RPMI8226 (cell line): Measurements from ENCODE around the gene E4F1.
"Not testable (repeated sequence)": the region's sequence is repeated elsewhere in the genome, so short reads cannot be mapped to it uniquely, and the experiment has no call there.

Source experiments
- DNase-seq: peaks from one replicate; pipeline ENCODE4 v3.0.0-alpha.2; 2015

Gene E4F1

DNA sequence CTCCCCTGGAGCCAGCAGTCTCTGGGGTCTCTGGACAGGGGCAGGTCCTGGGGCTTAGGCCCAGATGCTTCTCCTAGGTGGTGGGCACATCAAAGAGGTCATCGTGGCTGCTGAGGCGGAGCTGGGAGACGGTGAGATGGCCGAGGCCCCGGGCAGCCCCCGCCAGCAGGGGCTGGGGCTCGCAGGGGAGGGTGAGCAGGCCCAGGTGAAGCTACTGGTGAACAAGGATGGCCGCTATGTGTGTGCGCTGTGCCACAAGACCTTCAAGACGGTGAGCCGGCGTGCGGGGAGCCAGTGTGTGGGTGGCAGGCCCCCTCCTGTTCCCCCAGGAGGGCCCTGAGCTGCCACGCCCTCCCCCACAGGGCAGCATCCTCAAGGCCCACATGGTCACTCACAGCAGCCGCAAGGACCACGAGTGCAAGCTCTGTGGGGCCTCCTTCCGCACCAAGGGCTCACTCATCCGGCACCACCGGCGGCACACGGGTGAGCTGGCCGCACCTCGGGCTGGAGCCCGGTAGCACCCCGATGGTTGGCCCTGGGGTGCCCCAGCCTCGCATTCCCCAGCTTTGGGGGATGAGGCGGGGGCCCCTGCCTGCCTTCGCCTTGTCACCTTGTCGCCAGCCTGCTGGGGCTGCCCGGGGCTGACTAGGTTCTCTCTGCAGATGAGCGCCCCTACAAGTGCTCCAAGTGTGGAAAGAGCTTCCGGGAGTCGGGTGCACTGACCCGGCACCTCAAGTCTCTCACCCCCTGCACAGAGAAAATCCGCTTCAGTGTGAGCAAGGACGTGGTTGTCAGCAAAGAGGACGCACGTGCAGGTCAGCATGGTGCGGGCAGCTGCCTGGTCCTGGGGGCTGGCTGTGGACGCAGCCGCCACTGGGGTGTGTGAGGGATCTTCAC is 9.0 kb downstream of the E4F1 start:
- DNase-seq: no peak

DNA sequence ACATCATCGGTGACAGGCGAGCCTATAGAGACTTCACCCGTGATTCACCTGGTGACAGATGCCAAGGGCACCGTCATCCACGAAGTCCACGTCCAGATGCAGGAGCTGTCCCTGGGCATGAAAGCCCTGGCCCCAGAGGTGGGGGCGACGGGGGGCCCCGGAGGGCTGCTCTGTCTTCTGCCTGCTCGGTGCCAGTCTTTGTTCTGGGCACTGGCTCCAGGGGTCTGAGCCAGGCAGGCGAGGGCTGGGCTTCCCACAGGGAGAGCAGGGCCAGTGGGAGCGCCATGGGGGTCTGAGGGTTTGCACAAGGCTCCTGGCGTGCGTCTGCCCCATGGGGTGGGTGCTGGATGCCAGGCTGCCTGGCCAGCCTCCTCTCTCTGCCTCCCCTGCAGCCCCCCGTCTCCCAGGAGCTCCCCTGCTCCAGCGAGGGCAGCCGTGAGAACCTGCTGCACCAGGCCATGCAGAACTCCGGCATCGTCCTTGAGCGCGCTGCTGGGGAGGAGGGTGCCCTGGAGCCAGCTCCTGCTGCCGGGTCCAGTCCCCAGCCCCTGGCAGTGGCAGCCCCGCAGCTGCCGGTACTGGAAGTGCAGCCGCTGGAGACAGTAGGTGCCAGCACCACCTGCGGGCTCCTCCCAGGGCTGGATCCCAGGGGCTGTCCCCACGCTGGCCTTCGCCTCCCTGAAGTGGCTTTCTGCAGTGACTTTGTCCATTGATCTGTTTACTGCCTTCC is 9.8 kb downstream of the E4F1 start:
- no peak for DNase-seq

- no peak for DNase-seq
Measured at GRCh38 chr16:2233872-2234812, 10.8 kb downstream of the E4F1 start.

GRCh38 chr16:2234813-2235170 is 11.4 kb downstream of the E4F1 start:
- DNase-seq: no peak

- no peak for DNase-seq
Measured at GRCh38 chr16:2235234-2235651, 11.9 kb downstream of the E4F1 start.

GRCh38 chr16:2235695-2236336 is 12.4 kb downstream of the E4F1 start:
- no peak for DNase-seq

- DNase-seq: no peak
Measured at GRCh38 chr16:2236337-2237101, 13.1 kb downstream of the E4F1 start, which contains the start of gene DNASE1L2. DNASE1L2 (plus strand) TSS chr16:2236444; CDS start chr16:2236817, 373 bp downstream.

GRCh38 chr16:2237102-2237482 is 13.7 kb downstream of the E4F1 start:
- DNase-seq: no peak

DNA sequence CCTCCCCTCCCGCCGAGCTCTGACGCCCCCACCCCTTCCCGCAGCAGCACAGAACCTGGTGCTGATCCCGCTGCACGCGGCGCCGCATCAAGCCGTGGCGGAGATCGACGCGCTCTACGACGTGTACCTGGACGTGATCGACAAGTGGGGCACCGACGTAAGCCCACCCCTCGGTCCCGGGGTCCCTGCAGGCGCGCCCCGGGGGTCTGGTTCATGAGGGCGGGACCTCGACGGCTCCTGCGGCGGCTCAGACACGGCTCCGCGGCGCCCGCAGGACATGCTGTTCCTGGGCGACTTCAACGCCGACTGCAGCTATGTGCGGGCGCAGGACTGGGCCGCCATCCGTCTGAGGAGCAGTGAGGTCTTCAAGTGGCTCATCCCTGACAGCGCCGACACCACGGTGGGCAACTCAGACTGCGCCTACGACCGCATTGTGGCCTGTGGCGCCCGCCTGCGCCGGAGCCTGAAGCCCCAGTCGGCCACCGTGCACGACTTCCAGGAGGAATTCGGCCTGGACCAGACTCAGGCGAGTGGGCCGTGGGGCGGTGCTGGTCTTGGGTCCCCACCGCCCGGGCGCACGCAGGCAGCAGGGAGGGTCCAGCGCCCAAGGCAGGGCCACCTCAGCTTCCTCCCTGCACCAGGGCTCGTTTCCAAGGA is 14.2 kb downstream of the E4F1 start:
- DNase-seq: no peak

DNA sequence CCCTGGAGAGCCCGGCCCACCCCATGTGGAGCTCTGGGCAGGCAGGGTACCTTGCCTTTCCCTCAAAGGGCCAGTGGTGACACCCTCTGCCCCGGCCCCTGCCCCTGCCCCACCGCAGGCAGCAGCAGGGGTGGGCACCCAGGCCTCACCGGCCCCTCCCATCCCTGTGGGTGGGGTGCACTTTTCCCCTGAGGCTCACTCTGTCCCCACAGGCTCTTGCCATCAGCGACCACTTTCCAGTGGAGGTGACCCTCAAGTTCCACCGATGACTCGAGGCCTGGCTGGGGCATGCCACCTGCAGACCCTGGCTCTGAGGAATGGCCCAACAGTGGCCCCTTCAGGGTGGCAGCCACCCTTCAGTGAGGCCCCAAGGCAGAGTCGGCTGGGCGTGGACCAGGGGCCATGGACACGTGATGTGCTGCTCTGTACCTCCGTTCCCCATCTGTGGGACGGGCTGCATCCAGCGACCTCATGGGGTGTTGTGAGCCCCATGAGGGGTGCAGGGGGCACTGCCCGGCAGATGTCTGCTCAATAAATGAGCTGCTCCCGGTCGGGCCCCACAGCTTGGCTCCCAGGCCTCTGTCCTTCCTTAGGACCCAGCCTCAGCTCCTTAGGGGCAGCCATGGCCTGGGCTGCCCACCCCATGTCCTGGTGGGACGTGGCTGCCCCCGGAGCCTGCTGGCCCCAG is 14.9 kb downstream of the E4F1 start:
- no peak for DNase-seq

DNA sequence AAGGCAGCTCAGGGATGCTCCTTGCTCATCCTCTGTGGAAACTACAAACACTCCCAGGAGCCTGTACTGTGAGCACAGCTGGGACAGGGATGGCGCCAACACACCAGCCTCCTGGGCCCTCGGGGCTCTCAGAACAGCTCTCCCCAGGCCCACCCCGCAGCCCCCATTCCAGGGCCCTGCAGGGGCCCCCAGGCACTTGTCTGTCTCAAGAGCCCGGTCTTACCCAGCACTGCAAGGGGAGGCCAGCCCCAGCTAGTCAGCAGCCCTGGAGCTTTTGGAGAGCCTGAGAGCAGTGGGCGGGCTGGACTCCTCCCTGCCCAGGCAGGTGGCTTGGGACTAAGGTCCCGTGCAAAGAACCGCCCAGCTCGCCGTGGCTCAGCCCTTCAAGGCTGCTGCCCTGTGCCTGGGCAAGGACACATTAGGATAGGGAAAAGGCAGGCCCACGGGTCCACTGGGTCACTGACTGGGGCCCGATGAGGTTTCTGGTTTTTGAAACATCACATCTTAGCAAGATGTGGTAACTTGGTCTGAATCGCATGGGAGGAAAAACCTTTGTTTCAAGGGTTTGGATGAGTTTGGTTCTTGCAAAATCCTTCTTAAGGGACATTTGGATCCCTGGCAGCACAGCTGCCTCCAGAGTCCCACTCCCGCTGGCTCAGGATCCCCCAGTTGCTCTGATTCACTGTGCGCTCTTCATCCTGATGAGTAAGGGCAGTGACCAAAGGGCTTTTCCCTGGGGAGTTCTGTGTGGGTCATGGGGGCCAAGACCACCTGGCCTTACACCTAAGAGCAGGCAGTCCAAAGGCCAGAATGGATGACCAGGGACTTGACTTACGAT is 15.7 kb downstream of the E4F1 start:
- no peak for DNase-seq

GRCh38 chr16:2240331-2240730 is 16.9 kb downstream of the E4F1 start:
- DNase-seq: not testable (repeated sequence)

DNA sequence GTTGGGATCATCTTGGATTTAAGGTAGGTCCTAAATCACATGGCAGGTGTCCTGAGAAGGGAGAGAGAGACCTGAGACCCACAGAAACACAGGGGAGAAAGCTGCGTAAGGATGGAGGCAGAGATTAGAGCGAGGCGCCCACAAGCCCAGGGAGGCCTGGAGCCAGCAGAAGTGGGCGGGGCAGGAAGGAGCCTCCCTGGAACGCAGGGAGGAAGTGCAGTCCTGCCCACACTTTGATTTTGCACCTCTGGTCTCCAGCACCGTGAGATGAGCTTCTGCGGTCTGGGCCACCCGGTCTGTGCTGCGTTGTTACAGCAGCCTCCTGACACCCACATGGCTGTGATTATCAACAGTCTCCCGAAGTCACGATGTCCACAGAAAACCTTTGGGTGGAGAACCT is 19.2 kb downstream of the E4F1 start:
- no peak for DNase-seq

DNA sequence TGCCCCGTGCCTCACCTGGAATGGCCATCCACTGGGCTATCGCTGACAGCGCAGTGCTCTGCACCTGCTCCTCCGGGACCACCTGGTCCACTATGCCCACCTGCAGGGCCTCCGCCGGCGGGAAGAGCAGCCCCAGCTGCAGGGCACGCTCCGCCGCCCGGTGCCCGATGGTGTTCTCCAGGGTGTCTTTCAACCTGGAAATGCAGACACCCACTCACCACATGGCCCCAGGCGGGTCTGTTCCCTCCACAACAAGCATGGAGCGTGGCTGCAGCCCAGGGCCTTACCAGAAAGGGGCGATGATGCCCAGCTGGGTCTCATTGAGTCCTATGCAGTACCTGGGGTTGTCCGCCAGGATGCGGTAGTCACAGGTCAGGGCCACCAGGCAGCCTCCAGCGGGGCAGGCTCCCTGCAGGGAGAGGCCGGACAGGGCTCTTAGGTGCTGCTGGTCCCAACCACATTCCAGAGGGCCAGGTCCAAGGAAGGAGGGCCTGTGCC is 19.7 kb downstream of the E4F1 start:
- DNase-seq: no peak

- DNase-seq: no peak
Measured at GRCh38 chr16:2243781-2244180, 20.4 kb downstream of the E4F1 start.

GRCh38 chr16:2244301-2244700 is 20.9 kb downstream of the E4F1 start:
- DNase-seq: no peak

DNA sequence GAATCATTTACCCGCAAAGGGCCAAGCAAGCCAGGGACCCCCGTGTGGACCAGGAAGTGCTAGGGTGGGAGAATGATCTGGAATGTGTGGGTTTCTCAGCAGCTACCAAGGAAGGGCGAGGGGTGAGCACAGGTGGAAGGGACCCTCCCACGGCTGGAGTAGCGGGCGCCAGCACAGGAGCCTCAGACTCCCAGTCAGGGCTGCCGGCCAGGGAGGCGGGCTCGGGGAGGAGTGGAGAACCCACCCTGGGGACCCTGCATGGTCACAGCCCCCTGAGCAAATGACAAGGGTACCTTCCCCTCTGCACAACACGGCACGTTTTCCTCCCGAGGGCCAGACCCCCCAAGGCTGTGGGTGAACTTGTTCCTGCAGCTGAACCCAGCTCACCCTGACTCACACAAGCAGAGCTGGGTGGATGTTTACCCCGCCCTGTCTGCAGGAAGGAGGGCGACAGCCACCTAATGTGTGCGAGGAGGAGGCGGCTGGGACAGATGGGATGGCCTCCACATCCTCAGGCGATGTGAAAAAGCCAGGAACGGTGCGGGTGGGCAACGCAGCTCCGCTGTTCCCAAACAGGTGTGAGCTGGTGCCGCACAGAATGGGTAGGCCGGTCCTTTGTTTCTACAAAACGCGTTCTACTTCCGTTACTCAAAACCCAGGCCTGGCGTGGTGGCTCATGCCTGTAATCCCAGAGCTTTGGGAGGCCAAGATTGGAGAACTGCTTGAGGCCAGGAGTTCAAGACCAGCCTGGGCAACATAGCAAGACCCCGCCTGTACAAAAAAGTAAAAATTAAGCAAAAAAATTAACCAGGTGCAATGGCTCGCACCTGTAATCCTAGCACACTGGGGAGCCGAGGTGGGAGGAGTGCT is 21.8 kb downstream of the E4F1 start:
- DNase-seq: no peak

GRCh38 chr16:2246301-2246885 is 23.0 kb downstream of the E4F1 start:
- no peak for DNase-seq
